ENCODE measurements around the gene COL4A6. TPM values are rescaled to one million over a fixed set of nuclear protein-coding genes. Genes with fewer than 3 reads are reported as not detected.

Gene COL4A6
- total RNA-seq, 1 experiment from 2014 or later: 2.4 TPM

GRCh38 chrX:108435261-108435660, 3.0 kb downstream of the COL4A6 start:
- Histone ChIP-seq H3K79me2 (ENCODE audit: insufficient read depth, low read length) (no peaks in the 10 kb centered on the region), H3K9ac (ENCODE audit: low read length) (no peak overlapping the region), H3K9me2 (ENCODE audit: insufficient read depth) (no peaks in the 10 kb centered on the region), H3K36me3 (ENCODE audit: control insufficient read depth in 1 of 2, insufficient read depth in 2 of 2, low read length in 2 of 2) (no peaks in the 10 kb centered on the region), H3K9me3 (ENCODE audit: control insufficient read depth in 1 of 2, insufficient read depth in 1 of 2, low read depth in 1 of 2, low read length in 2 of 2) (no peaks in the 10 kb centered on the region), H3K4me3 (replicated peaks in 1 of 2; ENCODE audit: low read depth in 1 of 2, low read length in 2 of 2) (no peak overlapping the region), H3K27me3 (ENCODE audit: insufficient read depth, low read length) (no peaks in the 10 kb centered on the region), H3K4me2 (ENCODE audit: low read length) (no peak overlapping the region), H4K20me1 (ENCODE audit: insufficient read depth) (no peaks in the 10 kb centered on the region), H2AFZ (ENCODE audit: low read depth, low read length, poor library complexity, severe bottlenecking) (no peak overlapping the region), H3K4me1 (ENCODE audit: control insufficient read depth in 1 of 2, insufficient read depth in 2 of 2, low read length in 2 of 2) (peaks cover 0 to 3% of the 10 kb centered on the region in 2 experiments; a peak in 1 of 4 replicates), H3K27ac (ENCODE audit: low read depth, low read length) (no peak overlapping the region)
- DNase-seq (ENCODE audit: low read depth, low spot score) (no peak), ATAC-seq (no peak)
- RAD21 ChIA-PET (ENCODE audit: low non-redundant PET in 1 of 2, low total read pairs in 2 of 2, uncharacterized antibody in 2 of 2, unreplicated experiment in 2 of 2): no interaction called here
- TF ChIP-seq YY1 (IDR thresholded peaks at IDR 0.05; ENCODE audit: extremely low read depth, insufficient replicate concordance, low read depth, low read length): no peak
- TF ChIP-seq EZH2phosphoT487 (IDR thresholded peaks at IDR 0.05; ENCODE audit: borderline replicate concordance): no peak
- TF ChIP-seq TCF7L2 (IDR thresholded peaks at IDR 0.05; ENCODE audit: borderline replicate concordance, extremely low read depth, insufficient read depth, insufficient read length): no peak
- TF ChIP-seq ZBTB33 (IDR thresholded peaks at IDR 0.05; ENCODE audit: extremely low read depth, insufficient replicate concordance, low read length): no peak
- TF ChIP-seq MAX (IDR thresholded peaks at IDR 0.05): no peak
- TF ChIP-seq CEBPB (IDR thresholded peaks at IDR 0.05; ENCODE audit: low read depth): no peak
- TF ChIP-seq CTCF (IDR thresholded peaks at IDR 0.05 in 2 of 3, conservative IDR thresholded peaks at IDR 0.05 in 1 of 3; ENCODE audit: borderline replicate concordance in 1 of 3, insufficient read depth in 1 of 3, low read depth in 2 of 3, low read length in 2 of 3): no peak
- no peak for TF ChIP-seq ZFX (IDR thresholded peaks at IDR 0.05)
- no peak for TF ChIP-seq POLR2AphosphoS5 (IDR thresholded peaks at IDR 0.05; ENCODE audit: low read depth, low read length)
- no peak for TF ChIP-seq ATF3 (IDR thresholded peaks at IDR 0.05)
- TF ChIP-seq REST (IDR thresholded peaks at IDR 0.05; ENCODE audit: low read depth): no peak
- TF ChIP-seq RAD21 (IDR thresholded peaks at IDR 0.05; ENCODE audit: low read depth): no peak
- no peak for TF ChIP-seq SP1 (IDR thresholded peaks at IDR 0.05; ENCODE audit: low read depth)
- TF ChIP-seq EGR1 (IDR thresholded peaks at IDR 0.05; ENCODE audit: low read depth): no peak
- no peak for TF ChIP-seq JUND (IDR thresholded peaks at IDR 0.05)
- TF ChIP-seq SIN3A (IDR thresholded peaks at IDR 0.05; ENCODE audit: low read depth): no peak
- no peak for TF ChIP-seq ELF1 (IDR thresholded peaks at IDR 0.05; ENCODE audit: borderline replicate concordance, low read depth)
- TF ChIP-seq POLR2A (IDR thresholded peaks at IDR 0.05; ENCODE audit: borderline replicate concordance, extremely low read depth, insufficient read depth, insufficient read length): no peak
- no peak for TF ChIP-seq ZNF274 (IDR thresholded peaks at IDR 0.05; ENCODE audit: low read depth, low read length)
- TF ChIP-seq EZH2 (IDR thresholded peaks at IDR 0.05): no peak
- CTCF ChIA-PET: no interaction called here
- intact Hi-C loops (cut with micrococcal nuclease): no loop called here
- POLR2A ChIA-PET: no interaction called here
- BruUV-seq (replicated peaks): no TSS peak
